HG02759 (cell line): ENCODE results near the gene HNRNPAB.
A peak's percentile ranks its signal among the peaks of the same experiment; 100 is the strongest.
"Not testable (repeated sequence)": the region's sequence is repeated elsewhere in the genome, so short reads cannot be mapped to it uniquely, and the experiment has no call there.

Experiments used
- ATAC-seq: cut with Tn5 transposase; IDR thresholded peaks from one replicate; pipeline ENCODE4 v1.9.1; 2021; ENCODE audit warnings: mild to moderate bottlenecking, moderate library complexity; ENCODE audit not compliant: unreplicated experiment

The HNRNPAB gene

DNA sequence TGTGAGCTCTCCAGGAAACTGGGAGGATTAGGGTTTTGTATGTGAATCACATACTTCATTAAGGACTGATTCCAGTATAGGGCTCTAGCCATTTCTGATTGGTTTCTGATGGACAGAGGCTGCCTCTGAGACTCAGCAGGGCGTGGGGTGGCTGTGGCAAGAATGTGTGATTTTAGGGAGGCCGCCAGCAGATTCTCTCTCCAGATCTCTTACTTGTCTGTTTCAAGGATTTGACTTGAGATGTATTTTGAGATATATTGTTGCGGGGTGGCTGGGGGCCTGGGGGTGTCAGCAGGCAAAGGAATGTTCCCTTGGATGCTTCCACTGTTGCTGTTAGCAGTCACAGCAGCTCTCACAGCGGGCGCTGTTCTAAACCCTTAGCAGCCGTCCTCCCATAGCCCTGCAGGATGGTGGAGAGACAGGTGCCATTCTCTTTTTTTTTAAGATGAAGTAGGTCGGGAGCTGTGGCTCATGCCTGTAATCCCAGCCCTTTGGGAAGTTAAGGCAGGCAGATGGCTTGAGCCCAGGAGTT lies 8.0 kb upstream of the HNRNPAB start:
- no peak for ATAC-seq

DNA sequence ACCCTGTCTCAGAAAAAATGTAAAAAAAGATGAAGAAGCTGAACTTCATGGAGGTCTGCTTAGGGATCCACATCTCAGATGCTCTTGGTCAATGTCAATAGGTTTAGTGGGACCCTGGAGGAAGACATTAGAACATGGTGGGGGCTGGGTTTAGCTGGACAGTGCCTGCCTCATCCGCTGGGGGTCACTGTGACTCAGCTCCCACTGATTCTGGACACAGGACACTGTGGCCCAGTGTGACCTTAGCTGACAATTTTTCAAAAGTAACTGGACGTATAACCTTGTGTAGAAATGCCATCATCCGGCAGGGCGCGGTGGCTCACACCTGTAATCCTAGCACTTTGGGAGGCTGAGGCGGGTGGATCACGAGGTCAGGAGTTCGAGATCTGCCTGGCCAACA lies 7.3 kb upstream of the HNRNPAB start:
- ATAC-seq: no peak

DNA sequence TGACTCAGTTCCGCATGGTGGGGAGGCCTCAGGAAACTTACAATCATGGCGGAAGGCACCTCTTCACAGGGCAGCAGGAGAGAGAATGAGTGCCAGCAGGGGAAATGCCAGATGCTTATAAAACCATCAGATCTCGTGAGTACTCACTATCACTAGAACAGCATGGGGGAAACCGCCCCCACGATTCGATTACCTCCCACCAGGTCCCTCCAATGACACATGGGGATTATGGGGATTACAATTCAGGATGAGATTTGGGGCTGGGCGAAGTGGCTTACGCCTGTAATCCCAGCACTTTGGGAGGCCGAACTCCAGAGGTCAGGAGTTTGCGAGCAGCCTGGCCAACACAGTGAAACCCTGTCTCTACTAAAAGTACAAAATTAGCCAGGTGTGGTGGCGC lies 6.2 kb upstream of the HNRNPAB start:
- not testable (repeated sequence) for ATAC-seq

DNA sequence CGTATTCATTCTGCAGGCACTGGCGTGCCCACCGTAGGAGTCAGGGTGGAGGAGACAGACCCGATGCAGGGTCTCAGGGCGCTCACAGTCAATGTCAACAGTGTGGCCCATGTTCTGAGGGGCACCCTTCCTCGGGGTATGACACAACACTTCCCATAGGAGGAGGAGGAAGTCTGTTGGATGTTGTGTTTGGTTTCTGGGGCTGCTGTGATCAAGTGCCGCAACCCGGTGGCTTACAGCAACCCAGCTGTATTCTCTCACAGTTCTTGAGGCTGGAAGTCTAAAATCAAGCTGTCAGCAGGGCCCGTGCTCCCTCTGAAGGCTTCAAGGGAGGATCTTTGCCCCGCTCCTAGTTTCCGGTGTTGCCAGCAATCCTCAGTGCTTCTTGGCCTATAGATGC lies 5.6 kb upstream of the HNRNPAB start:
- no peak for ATAC-seq

DNA sequence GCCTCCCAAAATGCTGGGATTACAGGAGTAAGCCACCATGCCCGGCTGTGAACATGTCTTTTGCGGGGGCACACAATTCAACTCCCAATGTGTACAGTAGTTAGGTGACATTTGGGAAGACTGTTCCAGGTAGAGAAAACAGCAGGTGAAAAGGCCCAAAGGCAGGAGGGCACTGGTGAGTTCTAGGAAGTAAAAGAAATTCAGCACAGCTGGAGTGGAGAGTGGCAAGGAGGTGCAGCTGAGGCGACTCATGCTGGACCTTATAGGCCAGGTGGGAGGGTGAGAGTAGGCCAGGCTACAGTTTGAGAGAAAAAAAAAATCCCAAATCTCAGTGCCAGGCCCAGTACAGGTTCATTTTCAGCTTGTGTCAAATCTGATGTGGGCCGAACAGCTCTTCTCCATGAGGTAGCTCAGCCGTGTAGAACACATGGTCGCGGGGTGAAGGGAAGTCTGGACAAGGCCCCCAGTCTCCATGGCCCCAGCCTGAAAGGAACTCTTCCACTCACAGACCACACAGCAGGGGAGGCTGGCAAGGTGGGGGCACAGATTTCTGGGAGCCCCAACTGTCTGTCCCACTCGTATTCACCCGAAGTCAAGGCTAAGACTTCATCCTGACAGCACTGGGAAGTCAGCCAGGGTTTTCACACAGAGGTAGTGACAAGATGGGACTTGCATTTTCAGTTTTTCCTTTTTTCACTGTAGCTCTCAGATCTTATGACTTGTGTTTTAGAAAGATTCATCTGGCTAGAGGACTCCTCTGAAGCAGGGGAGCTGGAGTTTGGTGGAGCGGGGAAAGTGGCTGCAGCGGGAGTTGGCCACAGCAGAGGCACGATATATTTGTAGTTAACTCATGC lies 4.5 kb upstream of the HNRNPAB start:
- no peak for ATAC-seq

DNA sequence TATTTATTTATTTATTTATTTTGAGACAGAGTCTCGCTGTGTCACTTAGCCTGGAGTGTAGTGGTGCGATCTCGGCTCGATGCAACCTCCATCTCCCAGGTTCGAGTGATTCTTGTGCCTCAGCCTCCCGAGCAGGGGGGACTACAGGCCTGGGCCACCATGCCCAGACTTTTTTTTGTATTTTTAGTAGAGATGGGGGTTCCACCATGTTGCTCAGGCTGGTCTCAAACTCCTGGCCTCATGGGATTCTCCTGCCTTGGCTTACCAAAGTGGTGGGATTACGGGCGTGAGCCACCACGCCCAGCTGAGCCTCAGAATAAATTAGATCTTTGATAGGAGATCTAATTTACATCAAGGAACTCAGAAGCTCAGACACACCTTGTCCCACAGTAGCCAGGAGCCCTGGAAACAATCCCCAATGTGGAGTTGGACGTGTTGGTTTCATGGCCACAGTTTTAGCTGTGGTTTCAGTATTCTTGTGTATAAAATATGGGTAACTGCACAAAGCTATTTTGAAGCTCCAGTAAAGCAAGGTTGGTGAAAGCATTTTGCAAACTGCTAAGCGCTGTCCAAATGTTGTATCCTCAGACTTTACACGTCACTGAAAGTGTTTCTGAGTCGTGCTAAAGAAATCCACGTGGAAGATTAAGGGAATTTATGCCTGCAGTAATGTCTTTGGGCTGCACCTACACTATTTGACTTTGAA lies 3.0 kb upstream of the HNRNPAB start:
- no peak for ATAC-seq

DNA sequence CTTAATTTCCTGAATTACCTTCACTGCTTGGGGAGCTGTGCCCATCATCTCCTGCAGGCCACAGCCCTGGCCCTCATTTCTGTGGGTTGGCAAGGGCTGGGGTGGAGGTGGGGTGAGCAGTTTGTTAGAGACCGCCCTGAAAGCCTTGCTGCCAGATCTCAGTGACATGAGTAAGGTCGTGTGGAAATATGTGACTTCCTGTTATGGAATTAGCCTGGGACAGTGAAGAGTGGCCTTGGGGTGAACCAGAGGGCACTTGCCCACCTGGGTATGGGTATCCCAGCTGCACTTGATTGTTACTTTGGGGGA lies 2.5 kb upstream of the HNRNPAB start:
- no peak for ATAC-seq

DNA sequence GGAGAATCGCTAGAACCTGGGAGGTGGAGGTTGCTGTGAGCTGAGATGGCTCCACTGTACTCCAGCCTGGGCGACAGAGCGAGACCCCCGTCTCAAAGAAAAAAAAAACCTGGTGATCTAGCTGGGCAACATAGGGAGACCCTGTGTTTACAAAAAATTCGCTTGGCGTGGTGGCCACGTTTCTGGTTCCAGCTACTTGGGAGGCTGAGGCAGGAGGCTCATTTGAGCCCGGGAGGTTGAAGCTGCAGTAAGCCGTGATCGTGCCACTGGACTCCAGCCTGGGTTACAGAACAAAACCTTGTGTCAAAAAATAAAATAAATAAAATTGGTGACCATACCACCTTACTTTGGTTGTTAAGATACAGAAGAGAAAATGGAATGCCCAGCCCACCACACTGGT lies 1.8 kb upstream of the HNRNPAB start:
- no peak for ATAC-seq

DNA sequence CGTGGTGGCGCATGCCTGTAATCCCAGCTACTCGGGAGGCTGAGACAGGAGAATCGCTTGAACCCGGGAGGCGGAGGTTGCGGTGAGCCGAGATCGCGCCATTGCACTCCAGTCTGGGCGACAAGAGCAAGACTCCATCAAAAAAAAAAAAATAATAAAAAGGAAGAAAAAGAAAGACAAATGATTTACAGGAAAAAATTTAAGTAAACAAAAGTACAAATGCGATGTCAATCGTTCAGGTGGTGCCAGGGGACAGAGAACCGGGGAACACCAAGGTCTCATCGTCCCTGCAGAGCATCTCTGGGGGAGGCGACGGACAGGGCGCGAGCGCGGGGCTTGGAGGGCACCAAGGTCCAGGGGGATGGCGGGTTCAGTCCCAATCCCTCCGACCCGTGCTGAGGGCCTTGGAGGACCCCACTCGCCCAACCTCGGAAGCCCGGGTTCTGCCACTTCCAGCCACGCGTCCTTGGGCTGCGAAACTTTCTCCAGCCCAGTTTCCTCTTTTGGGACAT lies 607 bp upstream of the HNRNPAB start:
- ATAC-seq: peak; percentile 2

DNA sequence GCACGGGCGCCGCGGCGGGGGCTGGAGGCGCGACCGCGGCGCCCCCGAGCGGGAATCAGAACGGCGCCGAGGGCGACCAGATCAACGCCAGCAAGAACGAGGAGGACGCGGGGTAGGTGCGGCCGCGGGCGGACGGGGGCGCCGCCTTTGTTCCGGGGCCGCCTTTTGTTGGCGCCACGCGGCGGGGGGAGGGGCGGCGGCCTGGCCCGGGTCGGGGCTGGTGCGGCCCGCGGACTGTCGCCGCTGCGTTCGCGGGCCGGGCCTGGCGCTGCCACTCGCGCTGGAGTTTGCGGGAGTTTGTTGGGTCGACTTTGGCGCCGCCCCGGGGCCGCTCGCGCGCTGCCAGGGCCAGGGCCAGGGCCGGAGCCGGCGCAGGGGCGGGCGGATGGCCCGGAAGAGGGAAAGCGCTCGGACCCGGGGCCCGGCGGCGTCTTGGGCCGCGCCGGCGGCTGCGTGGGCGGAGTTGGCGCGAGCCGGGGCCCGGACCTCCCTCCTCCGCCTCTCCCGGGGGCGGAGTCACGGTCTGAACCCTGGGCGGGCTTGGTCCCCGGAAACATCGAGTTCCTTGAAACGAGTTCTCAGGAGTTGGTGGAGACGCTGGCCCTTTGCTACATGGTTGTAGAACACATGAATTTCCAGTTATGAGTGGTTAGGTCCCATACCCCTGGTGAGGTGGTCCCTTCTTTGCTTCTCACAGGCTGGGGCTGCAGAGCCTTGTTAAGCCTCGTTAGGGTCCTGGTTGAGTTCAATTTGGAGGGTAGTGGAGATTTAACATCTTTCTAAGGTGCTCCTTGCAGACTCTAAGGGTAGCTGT lies 809 bp downstream of the HNRNPAB start:
- ATAC-seq: peak; percentile 66

DNA sequence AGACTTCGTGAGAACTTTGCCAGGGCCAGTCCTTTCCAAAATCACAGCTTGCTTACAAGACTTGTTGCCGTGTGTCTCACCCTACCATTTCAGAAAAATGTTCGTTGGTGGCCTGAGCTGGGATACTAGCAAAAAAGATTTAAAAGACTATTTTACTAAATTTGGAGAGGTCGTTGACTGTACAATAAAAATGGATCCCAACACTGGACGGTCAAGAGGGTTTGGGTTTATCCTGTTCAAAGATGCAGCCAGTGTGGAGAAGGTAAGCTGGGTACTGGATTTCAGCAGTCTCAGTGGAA lies 1.4 kb downstream of the HNRNPAB start:
- no peak for ATAC-seq

DNA sequence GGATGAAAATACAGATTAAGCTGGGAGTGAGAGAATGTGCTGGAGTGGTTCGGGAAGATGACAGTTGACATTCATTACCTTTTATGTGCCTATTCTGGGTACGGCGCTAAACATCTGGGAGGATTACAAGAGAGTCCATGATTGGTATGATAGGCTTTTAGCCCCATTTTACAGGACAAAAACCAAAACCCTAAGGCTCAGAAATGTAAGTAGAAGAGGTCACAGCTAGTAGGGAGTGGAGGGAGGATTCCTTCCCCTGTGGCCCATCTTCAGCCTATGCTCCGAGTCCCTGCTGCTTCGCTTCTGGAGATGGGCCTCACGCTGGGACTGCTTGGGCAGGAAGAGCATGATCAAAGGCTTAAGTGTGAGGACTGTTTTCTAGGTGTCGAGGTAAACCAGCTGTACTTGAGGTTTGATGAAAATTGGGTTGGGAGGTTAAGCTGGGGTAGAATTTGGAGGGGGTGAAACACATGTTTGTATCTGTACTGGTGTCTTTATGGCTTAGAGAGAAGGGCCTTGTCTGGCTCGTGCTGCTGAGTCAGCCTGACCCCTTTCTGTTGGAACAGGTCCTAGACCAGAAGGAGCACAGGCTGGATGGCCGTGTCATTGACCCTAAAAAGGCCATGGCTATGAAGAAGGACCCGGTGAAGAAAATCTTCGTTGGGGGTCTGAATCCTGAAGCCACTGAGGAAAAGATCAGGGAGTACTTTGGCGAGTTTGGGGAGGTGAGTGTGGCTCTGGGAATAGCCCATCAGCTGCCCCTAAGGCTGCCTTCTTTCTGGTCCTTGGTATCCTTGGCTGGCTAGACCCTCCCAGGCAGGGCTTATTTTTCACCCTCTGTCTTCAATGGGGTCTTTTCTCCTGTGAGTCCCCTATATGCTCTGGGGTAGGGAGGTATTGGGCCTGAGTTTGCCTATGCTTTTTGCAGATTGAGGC lies 2.1 kb downstream of the HNRNPAB start:
- ATAC-seq: no peak

DNA sequence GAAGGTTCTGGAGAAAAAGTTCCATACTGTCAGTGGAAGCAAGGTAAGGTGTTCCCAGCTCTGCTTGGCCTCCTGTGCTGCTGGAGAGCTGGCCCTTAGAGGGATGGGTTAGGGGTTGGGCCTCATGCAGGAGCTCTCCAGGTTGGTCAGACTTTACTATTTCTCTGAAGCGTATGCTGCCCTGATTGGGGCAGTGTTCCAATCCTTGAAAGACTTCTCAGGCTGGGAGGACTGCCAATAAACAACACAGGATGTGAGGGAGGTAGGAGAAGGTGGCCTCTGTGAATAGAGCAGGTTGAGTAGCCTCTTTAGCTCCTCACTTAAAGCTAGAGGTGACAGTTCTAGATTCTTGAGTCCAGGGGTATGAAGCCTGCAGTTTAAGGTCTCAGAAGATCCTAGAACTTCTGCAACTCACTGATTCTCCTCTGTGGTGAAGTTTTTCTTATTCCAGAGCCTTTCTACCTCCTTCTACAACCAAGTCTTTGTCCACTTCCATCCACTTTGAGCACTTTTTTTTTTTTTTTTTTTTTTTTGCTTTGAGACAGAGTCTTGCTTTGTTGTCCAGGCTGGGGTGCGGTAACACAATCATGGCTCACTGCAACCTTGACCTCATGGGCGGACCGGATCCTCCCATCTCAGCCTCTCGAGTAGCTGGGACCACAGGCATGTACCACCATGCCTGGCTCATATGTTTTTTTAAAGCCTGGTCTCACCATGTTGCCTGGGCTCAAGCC lies 3.0 kb downstream of the HNRNPAB start:
- ATAC-seq: no peak

DNA sequence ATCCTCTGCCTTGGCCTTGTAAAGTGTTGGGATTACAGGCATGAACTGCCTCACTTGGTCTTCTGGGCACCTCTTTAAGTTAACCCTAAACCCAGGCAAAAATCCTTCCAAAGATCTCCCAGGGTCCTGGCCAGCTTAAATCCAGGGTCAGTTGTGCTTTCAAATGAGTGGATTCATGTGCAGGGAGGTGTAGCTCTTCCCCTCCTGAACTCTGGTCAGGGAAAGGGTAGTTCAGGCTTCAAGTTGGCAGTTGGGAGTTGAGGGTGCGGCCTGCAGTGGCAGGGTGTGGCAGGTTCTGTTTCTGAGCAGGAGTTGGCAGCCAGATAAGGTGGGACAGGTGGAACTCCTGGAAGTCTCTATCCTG lies 3.6 kb downstream of the HNRNPAB start:
- no peak for ATAC-seq

DNA sequence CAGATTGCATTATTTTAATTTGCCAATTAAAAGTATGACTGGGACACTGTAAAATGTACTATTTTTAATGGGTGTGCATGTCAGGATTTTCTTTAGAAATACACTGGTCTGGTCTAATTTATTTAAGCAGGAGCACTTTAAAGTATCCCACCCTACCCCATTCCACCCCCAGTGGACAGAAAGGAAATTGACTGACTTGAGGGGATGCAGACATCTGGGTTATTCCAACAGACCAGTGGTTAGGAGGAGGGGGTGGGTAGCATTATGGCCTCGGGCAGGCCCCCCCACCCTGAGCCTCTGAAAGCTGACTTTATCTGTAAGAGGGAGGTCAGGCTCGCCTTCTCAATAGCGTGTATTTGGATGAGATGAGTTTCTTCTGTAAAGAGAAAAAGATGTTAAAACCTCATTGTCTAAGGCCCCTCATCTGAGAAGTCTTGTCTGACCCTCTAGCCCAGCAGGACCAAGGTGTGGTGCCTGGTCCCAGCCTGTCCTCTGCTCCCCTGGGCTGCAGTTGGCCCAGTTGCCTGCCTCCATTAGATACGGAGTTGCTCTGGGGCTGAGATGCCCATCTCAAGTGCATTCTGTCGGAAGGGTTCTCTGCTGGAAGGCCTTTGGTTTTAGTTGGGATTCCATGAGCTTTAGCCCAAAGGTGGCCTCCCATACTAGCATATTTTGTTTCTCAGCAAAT lies 4.4 kb downstream of the HNRNPAB start:
- no peak for ATAC-seq

DNA sequence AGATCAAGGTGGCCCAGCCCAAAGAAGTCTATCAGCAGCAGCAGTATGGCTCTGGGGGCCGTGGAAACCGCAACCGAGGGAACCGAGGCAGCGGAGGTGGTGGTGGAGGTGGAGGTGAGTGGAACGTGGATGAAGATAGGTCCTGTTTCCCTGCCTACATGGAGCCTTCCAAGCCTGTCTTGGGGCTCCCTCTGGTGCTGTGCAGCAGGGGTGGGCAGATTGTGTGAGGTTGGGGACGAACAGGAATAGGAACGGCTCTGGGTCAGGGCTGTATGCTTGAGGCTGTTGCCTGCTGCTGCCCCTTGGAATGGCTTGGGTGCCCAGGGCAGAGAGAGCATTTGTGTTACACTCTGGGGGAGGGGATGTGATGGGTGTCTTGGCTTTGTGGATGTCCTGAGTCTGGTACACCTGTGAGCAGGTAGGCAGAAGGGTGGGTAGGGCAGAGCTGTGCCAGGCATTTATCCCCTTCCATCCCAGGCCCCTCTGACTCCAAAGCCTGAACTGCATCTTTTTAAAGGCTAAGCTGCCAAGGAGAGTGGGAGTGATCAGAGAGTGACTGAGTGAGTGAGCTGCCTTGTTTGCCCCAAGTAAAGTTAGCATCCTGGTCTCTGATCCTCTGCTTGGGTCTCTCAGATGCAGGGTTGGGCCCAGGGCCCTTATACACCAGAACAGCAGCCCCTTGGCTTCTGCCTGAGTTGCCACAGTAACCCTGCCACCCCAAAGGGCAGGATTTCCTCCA lies 5.2 kb downstream of the HNRNPAB start:
- no peak for ATAC-seq

DNA sequence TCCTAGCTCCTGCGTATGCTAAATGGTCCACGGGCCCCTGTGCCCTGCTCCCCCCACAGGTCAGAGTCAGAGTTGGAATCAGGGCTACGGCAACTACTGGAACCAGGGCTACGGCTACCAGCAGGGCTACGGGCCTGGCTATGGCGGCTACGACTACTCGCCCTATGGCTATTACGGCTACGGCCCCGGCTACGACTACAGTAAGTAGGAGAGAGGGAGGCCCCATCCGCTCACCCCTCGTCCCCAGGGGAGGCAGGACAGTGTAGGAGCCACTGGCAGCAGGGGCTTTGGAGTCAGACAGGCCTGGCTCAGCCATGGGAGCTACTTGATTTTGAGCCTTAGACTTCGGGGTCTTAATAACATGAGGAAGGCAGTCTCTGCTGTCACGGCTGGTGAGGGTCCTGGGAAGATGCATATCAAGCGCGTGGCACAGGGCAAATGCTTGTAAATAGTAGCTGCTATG lies 5.8 kb downstream of the HNRNPAB start:
- no peak for ATAC-seq

DNA sequence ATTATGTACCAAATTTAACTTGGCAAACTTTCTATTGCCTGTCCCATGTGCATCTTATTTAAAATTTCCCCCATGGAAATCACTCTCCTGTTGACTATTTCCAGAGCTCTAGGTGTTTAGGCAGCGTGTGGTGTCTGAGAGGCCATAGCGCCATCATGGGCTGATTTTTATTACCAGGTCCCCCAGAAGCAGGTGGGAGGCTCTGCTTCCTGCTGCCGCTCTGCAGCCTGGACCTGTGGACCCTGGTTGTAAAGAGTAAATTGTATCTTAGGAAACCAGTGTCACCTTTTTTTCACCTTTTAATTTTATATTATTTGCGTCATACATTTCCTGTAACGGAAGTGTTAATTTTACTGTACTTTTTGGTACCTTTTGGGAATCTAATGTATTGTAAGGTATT lies 6.4 kb downstream of the HNRNPAB start:
- ATAC-seq: no peak
